Hematopoietic multipotent progenitor cell treated with erythropoietin and hydrocortisone succinate and interleukin-3 and kit ligand, for 6 days (in vitro differentiated cells): ENCODE data around the gene TMEM63A.
"Not testable (repeated sequence)": the region's sequence is repeated elsewhere in the genome, so short reads cannot be mapped to it uniquely, and the experiment has no call there.

Source experiments
- DNase-seq: peaks from one replicate; pipeline ENCODE4 v3.0.0-alpha.2; 2015

The TMEM63A gene

DNA sequence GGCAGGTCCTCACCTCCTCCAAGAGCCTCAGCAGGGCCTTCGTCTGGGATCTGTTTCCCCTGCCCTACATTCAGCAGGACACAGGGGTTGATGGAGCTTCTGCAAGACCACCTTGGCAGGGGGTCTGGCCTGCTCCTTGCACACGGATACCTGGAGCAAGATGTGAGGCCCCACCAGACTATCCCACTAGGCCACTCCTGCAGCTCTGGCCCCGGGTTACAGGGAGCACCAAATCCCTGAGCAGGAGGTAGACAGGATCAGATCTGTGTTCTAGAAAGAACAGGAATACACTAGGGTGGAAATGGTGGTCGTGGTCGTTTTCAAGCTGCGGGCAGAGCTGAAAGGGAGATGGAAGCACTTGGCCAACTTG is 38.8 kb downstream of the TMEM63A start:
- no peak for DNase-seq

- DNase-seq = no peak
Measured at GRCh38 chr1:225842788-225843425, 39.3 kb downstream of the TMEM63A start.

DNA sequence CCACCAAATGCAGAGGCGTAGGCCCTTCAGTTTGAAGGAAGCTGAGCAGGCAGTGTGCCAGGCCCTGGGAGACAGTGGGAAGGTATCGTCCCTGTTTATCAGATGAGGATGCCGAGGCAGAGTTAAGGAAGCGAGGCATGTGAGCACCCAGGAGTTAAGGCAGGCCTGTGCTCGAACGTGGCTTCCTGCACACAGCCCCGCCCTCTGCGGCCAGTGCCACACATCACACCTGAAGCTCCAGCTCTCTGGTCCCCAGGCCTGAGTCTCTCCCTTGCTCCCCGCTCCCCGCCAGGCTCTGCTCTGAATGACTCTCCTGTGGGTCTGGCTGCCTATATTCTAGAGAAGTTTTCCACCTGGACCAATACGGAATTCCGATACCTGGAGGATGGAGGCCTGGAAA is 40.1 kb downstream of the TMEM63A start:
- no peak for DNase-seq

GRCh38 chr1:225840713-225841112 is 41.5 kb downstream of the TMEM63A start:
- DNase-seq = no peak

- no peak for DNase-seq
Measured at GRCh38 chr1:225840223-225840610, 42.0 kb downstream of the TMEM63A start.

DNA sequence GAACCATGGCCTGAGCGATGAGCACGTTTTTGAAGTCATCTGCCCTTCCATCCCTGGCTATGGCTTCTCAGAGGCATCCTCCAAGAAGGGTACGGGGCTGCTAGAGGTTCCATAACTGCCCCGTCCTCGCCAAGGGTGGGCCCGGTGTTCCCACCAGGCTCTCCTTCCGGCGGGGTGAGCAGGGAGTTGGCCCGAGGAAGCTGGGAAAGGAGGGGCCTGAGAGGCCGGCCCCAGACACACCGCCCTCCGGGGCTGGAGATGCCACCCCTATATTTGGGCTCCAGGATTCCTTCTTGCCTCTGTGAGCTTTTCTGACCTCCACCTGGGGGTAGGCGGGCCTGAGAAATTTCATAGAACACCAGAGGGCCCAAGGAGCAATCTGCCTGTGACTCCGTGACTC is 43.4 kb downstream of the TMEM63A start:
- DNase-seq = no peak

GRCh38 chr1:225836296-225836695 is 45.9 kb downstream of the TMEM63A start:
- DNase-seq = not testable (repeated sequence)

- no peak for DNase-seq
Measured at GRCh38 chr1:225835856-225836255, 46.3 kb downstream of the TMEM63A start.

- no peak for DNase-seq
Measured at GRCh38 chr1:225834417-225835329, 47.5 kb downstream of the TMEM63A start.

DNA sequence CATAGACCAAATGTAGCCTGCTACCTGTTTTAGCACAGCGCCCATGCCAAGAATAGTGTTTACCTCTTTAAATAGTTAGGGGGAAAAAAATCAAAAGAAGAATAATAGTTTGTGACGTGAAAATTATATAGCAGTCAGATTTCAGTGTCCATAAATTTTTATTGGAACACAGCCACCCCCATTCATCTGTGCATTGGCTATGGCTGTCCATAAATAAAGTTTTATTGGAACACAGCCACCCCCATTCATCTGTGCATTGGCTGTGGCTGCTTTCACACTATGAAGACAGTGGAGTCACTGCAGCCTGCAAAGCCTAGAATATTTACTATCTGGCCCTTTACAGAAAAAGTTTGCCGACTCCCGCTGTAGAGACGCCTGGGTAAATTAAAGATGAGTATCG is 51.3 kb downstream of the TMEM63A start:
- no peak for DNase-seq

DNA sequence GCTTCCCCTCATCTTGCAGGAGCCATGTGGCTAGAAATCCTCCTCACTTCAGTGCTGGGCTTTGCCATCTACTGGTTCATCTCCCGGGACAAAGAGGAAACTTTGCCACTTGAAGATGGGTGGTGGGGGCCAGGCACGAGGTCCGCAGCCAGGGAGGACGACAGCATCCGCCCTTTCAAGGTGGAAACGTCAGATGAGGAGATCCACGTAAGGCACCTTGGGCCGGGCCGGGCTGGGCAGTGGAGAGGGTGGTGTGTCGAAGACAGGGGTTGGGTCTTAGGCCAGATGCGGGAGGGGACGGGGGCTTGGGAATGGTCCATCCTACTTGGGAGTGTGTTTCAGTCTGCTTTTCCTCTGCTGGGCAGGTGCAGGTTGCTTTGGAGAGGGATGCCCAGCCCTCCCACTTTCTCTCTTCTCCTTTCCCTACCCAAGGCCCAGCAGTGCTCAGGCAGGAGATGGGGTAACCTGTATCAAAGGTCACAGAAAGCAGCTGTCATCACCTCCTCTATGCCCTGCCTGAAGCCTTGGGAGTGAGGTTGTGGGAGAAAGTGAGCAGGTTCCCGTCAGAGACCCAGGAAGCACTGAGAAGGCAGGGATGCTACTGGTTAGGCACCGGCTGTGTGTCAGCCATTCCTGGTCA is 53.4 kb downstream of the TMEM63A start:
- DNase-seq = no peak

- DNase-seq = no peak
Measured at GRCh38 chr1:225827076-225827475, 55.1 kb downstream of the TMEM63A start.

DNA sequence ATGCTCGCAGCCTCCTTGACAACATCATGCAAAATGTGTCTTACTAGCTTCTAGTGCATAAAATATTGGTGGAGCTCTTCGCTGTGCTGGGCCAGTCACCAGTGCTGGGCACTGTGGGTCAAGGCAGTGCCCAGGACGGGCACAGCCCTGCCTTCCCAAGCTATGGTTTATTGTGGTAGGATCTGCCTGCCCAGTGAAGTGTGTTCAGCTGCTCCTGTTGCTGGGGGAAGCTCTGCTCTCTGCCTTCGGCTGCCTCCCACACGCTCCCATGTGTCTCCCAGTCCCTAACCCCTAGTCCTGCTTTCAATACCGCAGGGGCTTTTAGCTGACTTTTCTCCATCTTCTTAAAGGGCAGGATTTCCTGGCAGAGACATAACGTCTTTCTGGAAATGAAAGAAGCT is 56.6 kb downstream of the TMEM63A start:
- DNase-seq = no peak

DNA sequence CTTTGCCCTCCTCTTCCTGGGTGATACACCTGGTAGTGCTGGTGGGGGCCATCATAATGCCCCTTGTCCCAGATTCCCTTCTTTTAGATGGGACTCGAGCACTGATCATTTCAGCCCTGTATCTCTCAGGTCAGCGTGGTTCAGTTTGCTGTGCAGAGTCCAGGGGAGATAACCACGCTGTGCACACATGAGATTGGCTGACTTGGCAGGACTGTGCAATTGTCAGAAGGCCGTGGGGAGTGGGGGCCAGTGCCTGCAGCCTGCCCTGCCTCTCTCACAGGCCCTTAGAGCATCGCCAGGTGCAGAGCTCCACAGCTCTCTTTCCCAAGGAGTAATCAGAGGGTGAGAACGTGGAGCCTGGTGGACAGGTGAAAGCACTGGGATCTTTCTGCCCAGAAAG is 57.1 kb downstream of the TMEM63A start:
- DNase-seq = peak; percentile 71

GRCh38 chr1:225824533-225824941 is 57.6 kb downstream of the TMEM63A start:
- no peak for DNase-seq

DNA sequence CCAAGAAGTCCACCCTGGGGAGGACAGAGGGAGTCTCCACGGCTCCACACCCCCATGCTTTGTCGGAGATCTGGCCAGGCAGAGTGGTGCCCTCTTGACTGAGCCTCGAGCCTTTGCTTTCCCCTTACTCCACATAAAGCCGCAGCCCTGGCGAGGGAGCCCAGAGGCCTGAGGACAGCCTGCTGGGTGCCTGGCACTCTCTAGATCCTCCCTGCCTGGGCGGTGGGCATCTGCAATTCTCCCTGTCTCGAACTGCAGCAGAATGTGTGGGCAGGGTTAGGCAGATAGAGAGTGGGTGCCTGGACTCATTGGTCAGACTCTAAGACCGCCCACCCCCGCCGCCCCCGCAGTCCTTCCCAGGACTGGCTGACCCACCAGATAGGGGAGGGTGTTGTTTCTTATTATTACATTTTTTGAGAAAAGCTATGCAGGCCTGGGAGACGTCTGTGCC is 58.3 kb downstream of the TMEM63A start:
- DNase-seq = no peak

- DNase-seq = no peak
Measured at GRCh38 chr1:225822655-225823403, 59.4 kb downstream of the TMEM63A start.

- DNase-seq = peak; percentile 39
Measured at GRCh38 chr1:225820522-225821120, 61.6 kb downstream of the TMEM63A start.

DNA sequence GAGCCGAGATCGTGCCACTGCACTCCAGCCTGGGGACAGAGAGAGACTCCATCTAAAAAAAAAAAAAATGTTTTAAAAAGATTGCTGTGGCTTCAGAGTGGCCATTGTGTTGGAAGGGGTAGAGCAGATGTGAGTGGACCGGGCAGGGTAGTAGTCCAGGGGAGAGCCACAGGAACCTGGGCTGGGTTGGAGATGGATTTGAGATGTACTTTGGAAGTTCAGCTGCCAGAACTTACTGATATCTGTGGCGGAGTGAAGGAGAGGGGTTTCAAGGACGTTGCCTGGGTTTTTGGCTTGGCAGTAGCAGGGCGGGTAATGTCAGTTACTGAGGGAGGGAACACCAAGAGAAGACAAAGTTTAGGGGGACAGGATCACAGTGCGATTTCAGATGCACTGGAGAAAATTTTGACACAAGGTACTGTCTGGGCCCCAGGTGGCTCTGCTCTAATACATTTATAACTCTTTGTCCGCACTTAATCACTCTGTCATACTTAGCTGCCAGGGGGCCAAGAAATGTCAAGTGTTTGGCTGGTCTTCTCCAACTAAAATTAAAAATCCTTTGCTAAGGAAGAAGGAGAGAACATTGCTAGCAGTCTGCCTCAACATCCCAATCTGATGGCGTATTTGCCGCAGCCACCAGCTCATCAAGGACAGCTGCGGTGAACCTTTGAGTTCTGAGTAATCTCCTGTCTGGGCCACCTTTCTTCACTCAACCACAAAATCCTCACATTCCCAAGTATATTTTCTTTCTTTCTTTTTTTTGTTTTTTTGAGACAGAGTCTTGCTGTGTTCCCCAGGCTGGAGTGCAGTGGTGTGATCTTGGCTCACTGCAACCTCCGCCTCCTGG is 62.6 kb downstream of the TMEM63A start:
- no peak for DNase-seq

- no peak for DNase-seq
Measured at GRCh38 chr1:225818229-225818628, 64.0 kb downstream of the TMEM63A start.

DNA sequence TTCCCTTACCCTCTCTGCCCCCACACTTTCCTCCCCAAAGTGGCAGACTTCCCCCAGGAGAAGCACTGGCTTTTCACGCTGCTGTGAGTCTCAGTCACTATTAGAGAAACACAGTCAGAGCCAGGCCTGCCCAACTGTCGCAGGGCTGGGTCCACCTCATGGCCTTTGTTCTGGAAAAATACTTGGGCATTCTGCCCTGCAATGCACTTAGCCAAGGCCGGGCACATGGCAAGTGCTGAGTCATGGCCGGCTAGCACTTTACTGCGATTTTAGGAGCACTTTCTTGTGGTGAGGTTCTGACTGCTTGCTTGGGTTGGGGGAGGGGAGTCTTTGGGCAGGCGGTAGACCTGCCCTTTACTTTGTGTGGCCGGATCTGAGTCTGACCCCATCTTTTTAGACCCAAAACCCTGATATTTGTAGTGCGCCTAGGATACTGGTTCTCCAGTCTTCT is 64.5 kb downstream of the TMEM63A start:
- DNase-seq = peak; percentile 81
